Measurements from ENCODE around the gene LGR5.

DNA sequence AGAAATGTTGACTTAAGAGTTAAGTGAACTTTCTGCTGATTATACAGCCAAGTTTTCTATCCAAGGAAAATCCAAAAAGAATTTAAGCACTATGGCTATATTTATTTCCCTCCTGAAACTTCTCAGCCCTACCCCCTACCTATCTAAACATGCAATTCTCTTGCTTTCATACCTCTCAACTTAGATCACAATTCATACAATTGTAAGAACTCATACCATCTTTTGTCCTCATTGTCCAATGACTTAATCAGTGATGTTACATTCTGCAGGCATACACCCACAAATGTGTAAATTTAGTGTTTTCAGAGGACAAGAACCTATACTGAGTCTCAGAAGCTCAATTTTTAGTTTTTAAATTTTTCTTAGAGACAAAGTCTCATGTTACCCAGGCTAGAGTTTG, 161.9 kb downstream of the LGR5 start:
- TF ChIP-seq, protein P1, sequence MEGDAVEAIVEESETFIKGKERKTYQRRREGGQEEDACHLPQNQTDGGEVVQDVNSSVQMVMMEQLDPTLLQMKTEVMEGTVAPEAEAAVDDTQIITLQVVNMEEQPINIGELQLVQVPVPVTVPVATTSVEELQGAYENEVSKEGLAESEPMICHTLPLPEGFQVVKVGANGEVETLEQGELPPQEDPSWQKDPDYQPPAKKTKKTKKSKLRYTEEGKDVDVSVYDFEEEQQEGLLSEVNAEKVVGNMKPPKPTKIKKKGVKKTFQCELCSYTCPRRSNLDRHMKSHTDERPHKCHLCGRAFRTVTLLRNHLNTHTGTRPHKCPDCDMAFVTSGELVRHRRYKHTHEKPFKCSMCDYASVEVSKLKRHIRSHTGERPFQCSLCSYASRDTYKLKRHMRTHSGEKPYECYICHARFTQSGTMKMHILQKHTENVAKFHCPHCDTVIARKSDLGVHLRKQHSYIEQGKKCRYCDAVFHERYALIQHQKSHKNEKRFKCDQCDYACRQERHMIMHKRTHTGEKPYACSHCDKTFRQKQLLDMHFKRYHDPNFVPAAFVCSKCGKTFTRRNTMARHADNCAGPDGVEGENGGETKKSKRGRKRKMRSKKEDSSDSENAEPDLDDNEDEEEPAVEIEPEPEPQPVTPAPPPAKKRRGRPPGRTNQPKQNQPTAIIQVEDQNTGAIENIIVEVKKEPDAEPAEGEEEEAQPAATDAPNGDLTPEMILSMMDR (conservative IDR thresholded peaks at IDR 0.05) = no peak
- TF ChIP-seq EZH2 (IDR thresholded peaks at IDR 0.05; ENCODE audit: low read depth) = no peak
